ENCODE results near the gene NF1.

DNA sequence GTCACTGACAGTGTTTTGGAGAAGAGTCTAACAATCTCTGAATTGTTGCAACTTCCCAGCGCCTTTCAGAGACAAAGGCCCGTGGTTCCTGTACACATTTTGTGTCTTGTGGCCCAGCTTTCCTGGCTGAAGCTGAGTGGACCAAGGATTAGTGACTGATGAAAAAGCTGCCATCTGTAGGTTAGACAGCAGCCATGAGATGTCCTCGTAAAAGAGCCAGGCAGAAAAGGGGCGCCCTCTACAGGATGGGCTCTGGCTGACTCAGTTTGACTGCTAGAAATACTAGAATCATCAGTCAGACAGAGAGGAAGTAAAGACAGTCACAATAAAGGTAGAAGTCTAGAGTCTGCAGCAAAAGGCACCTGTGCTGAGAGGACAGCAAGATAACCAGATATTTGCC lies 26.5 kb upstream of the NF1 start:
- TF ChIP-seq, protein P1, sequence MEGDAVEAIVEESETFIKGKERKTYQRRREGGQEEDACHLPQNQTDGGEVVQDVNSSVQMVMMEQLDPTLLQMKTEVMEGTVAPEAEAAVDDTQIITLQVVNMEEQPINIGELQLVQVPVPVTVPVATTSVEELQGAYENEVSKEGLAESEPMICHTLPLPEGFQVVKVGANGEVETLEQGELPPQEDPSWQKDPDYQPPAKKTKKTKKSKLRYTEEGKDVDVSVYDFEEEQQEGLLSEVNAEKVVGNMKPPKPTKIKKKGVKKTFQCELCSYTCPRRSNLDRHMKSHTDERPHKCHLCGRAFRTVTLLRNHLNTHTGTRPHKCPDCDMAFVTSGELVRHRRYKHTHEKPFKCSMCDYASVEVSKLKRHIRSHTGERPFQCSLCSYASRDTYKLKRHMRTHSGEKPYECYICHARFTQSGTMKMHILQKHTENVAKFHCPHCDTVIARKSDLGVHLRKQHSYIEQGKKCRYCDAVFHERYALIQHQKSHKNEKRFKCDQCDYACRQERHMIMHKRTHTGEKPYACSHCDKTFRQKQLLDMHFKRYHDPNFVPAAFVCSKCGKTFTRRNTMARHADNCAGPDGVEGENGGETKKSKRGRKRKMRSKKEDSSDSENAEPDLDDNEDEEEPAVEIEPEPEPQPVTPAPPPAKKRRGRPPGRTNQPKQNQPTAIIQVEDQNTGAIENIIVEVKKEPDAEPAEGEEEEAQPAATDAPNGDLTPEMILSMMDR (IDR thresholded peaks at IDR 0.05), result peak; percentile 68
- no peak for TF ChIP-seq EZH2 (IDR thresholded peaks at IDR 0.05; ENCODE audit: borderline replicate concordance, insufficient read depth, low read depth, low read length, poor library complexity, severe bottlenecking)
